ENCODE data around the gene BEAN1. TPM values are rescaled to one million over a fixed set of nuclear protein-coding genes. Genes with fewer than 3 reads are reported as not detected.

Gene BEAN1
- polyA plus RNA-seq, 3 donors, result 0.12 to 0.81 TPM; not detected in 1

DNA sequence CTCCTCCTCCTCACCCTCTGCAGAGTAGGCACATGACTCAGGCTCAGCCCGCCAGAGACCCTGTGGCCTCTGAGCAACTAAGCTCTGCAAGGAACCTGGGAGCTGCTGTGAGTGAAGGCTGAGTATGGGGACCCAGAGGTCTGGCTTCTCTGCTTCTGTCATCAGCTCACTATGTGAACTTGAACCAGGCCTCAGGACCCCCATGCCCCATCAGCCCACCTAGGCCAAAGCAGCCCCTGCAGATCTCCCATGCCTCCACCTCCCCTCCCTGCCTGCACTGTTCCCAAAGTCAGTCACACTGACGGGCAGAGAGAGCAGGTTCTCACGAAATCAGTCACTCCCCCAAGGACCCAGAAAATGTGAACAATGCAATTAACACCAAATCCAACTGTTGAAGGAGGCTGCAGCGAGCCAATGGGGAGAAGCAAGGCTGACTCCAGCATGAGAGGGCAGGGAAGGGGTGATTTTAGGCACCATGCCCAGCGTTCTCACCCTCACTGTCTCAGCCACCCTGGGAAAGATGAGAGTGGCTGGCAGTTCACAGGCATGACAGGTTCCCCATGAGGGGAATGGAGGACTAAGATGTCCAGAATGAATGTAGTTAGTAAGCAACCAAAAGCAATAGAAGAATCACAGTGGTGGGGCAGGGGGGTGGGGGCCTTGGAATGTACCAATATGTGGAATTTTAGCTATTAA, 60.6 kb downstream of the BEAN1 start:
- Histone ChIP-seq H3K79me2 (ENCODE audit: insufficient read depth, low read length) (no peaks in the 10 kb centered on the region), H4K20me1 (ENCODE audit: insufficient read depth, low read length) (no peaks in the 10 kb centered on the region)

DNA sequence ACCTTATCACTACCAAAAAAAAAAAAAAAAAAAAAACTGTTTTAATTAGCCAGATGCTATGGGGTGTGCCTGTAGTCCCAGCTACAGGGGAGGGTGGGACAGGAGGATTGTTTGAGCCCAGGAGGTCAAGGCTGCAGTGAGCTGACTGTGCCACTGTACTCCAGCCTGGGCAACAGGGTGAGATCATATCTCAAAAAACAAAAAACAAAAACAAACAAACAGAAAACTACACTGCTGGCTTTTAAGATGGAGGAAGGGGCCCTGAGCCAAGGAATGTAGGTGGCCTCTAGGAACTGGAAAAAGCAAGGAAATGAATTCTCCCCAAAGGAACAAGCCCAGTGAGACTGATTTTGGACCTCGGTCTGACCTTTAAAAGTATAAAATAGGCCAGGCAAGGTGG, 61.4 kb downstream of the BEAN1 start:
- Mint-ChIP-seq H3K27ac (peak overlapping the region in 1 of 7 donors; percentile 82), H3K36me3 (peaks cover 24 to 33% of the 10 kb centered on the region in 2 donors), H3K4me3 (no peak overlapping the region), H3K9me3 (peaks cover 0 to 2% (median 0%) of the 10 kb centered on the region in 7 donors), H3K4me1 (peaks cover 64% of the 10 kb centered on the region), H3K27me3 (ENCODE audit: low read depth in 3 of 3) (peaks cover 2 to 9% (median 6%) of the 10 kb centered on the region in 3 donors)
- intact Hi-C loops (cut with micrococcal nuclease), result loop anchor here in 1 of 2 donors (10.0 kb wide), 1 partner anchor 66 kb away; the partner anchor contains the start of genes CKLF and TK2
- Histone ChIP-seq H3K36me3 (replicated peaks in 1 of 2; ENCODE audit: control insufficient read depth in 1 of 2, insufficient read depth in 2 of 2, low read length in 2 of 2) (no peaks in the 10 kb centered on the region), H2AFZ (ENCODE audit: insufficient read depth, low read depth, low read length, poor library complexity, severe bottlenecking) (no peak overlapping the region), H3K4me2 (replicated peaks; ENCODE audit: extremely low read depth, low read length, poor library complexity, severe bottlenecking) (no peak overlapping the region), H3K9ac (ENCODE audit: insufficient read depth, low read length, poor library complexity, severe bottlenecking) (no peak overlapping the region), H3K4me3 (replicated peaks in 1 of 3; ENCODE audit: low read depth in 2 of 3, low read length in 3 of 3) (no peak overlapping the region), H3K79me2 (ENCODE audit: insufficient read depth, low read length) (no peaks in the 10 kb centered on the region), H3K27ac (ENCODE audit: low read depth in 1 of 2, low read length in 2 of 2) (no peak overlapping the region), H4K20me1 (ENCODE audit: insufficient read depth, low read length) (no peaks in the 10 kb centered on the region), H3K9me3 (replicated peaks in 1 of 2; ENCODE audit: control insufficient read depth in 1 of 2, insufficient read depth in 1 of 2, low read length in 2 of 2) (no peaks in the 10 kb centered on the region), H3K4me1 (ENCODE audit: control insufficient read depth in 1 of 2, insufficient read depth in 2 of 2, low read length in 2 of 2) (peaks cover 53 to 55% of the 10 kb centered on the region in 2 donors), H3K27me3 (ENCODE audit: control insufficient read depth in 2 of 2, insufficient read depth in 2 of 2, low read length in 2 of 2) (no peaks in the 10 kb centered on the region)
- 86% methylated on average over 1 of the region's 1 CpG for WGBS (ENCODE audit: insufficient coverage)
- TF ChIP-seq, protein P1, sequence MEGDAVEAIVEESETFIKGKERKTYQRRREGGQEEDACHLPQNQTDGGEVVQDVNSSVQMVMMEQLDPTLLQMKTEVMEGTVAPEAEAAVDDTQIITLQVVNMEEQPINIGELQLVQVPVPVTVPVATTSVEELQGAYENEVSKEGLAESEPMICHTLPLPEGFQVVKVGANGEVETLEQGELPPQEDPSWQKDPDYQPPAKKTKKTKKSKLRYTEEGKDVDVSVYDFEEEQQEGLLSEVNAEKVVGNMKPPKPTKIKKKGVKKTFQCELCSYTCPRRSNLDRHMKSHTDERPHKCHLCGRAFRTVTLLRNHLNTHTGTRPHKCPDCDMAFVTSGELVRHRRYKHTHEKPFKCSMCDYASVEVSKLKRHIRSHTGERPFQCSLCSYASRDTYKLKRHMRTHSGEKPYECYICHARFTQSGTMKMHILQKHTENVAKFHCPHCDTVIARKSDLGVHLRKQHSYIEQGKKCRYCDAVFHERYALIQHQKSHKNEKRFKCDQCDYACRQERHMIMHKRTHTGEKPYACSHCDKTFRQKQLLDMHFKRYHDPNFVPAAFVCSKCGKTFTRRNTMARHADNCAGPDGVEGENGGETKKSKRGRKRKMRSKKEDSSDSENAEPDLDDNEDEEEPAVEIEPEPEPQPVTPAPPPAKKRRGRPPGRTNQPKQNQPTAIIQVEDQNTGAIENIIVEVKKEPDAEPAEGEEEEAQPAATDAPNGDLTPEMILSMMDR (IDR thresholded peaks at IDR 0.05), result no peak
- DNase-seq, result no peak

More for the DNA sequence above, 60.6 kb downstream of the BEAN1 start:
- Histone ChIP-seq H3K27ac (ENCODE audit: low read depth in 1 of 2, low read length in 2 of 2) (peak overlapping the region; percentile 60 to 73), H3K36me3 (replicated peaks in 1 of 2; ENCODE audit: control insufficient read depth in 1 of 2, insufficient read depth in 2 of 2, low read length in 2 of 2) (no peaks in the 10 kb centered on the region), H3K4me1 (ENCODE audit: control insufficient read depth in 1 of 2, insufficient read depth in 2 of 2, low read length in 2 of 2) (peaks cover 53 to 58% of the 10 kb centered on the region in 2 donors), H3K27me3 (ENCODE audit: control insufficient read depth in 2 of 2, insufficient read depth in 2 of 2, low read length in 2 of 2) (no peaks in the 10 kb centered on the region), H3K4me3 (replicated peaks in 1 of 3; ENCODE audit: low read depth in 2 of 3, low read length in 3 of 3) (no peak overlapping the region), H3K9ac (ENCODE audit: insufficient read depth, low read length, poor library complexity, severe bottlenecking) (peak overlapping the region; percentile 27), H3K9me3 (replicated peaks in 1 of 2; ENCODE audit: control insufficient read depth in 1 of 2, insufficient read depth in 1 of 2, low read length in 2 of 2) (no peaks in the 10 kb centered on the region), H3K4me2 (replicated peaks; ENCODE audit: extremely low read depth, low read length, poor library complexity, severe bottlenecking) (peak overlapping the region; percentile 39), H2AFZ (ENCODE audit: insufficient read depth, low read depth, low read length, poor library complexity, severe bottlenecking) (peak overlapping the region; percentile 67)
- Mint-ChIP-seq H3K27me3 (ENCODE audit: low read depth in 3 of 3) (peaks cover 2 to 8% (median 6%) of the 10 kb centered on the region in 3 donors), H3K27ac (peak overlapping the region; percentile 71 to 95 (median 89)), H3K4me3 (no peak overlapping the region), H3K4me1 (peaks cover 67% of the 10 kb centered on the region), H3K9me3 (peaks cover 0 to 2% (median 0%) of the 10 kb centered on the region in 7 donors), H3K36me3 (peaks cover 23 to 29% of the 10 kb centered on the region in 2 donors)
- intact Hi-C loops (cut with micrococcal nuclease), result loop anchor here in 1 of 2 donors (10.0 kb wide), 1 partner anchor 67 kb away; the partner anchor contains the start of genes CKLF and TK2
- TF ChIP-seq, protein P1 (IDR thresholded peaks at IDR 0.05), result no peak
- DNase-seq, result peak in 1 of 3 donors; percentile 1
- WGBS (ENCODE audit: insufficient coverage), result 75% methylated on average over 2 of the region's 5 CpGs
